ENCODE data around the gene HYLS1. TPM values are rescaled to one million over a fixed set of nuclear protein-coding genes. Genes with fewer than 3 reads are reported as not detected.

HYLS1 gene
- total and polyA plus RNA-seq, 9 donors, result 2.2 to 8.8 (median 4.5) TPM

DNA sequence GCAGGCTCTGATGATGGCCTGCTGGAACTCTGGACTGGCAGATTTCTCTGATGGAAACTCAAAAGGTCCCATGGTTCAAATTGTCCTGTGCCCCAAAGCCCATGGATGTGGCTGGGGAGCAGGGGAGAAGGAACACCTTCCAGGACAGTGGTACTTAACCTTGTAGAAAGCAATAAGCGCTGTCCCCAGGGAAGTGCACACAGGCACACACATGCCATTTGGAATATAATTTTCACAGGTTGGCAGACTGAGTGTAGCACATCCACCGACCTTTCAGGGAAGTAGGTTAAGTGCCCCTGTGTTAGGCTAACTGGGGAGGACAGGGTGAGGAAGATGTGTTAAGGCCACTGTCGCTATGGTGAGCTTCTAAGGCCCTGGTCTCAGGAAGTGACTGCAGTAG lies 34.7 kb downstream of the HYLS1 start:
- Histone ChIP-seq H3K36me3 (no peaks in the 10 kb centered on the region), H3K27me3 (no peaks in the 10 kb centered on the region), H3K4me3 (no peak overlapping the region), H3K4me1 (ENCODE audit: insufficient read depth) (no peaks in the 10 kb centered on the region), H3K9me3 (no peaks in the 10 kb centered on the region), H3K27ac (no peak overlapping the region)
- 88 to 96% (median 89%) methylated on average over 3 of the region's 3 CpGs for WGBS, 3 donors
- intact Hi-C loops (cut with DNase I), result loop anchor here in 1 of 4 donors (2.0 kb wide), 1 partner anchor 273 kb away; no protein-coding TSS in a partner anchor
- DNase-seq, result no peak
- TF ChIP-seq POLR2A (IDR thresholded peaks at IDR 0.05), result no peak
- TF ChIP-seq, protein P1, sequence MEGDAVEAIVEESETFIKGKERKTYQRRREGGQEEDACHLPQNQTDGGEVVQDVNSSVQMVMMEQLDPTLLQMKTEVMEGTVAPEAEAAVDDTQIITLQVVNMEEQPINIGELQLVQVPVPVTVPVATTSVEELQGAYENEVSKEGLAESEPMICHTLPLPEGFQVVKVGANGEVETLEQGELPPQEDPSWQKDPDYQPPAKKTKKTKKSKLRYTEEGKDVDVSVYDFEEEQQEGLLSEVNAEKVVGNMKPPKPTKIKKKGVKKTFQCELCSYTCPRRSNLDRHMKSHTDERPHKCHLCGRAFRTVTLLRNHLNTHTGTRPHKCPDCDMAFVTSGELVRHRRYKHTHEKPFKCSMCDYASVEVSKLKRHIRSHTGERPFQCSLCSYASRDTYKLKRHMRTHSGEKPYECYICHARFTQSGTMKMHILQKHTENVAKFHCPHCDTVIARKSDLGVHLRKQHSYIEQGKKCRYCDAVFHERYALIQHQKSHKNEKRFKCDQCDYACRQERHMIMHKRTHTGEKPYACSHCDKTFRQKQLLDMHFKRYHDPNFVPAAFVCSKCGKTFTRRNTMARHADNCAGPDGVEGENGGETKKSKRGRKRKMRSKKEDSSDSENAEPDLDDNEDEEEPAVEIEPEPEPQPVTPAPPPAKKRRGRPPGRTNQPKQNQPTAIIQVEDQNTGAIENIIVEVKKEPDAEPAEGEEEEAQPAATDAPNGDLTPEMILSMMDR (IDR thresholded peaks at IDR 0.05), result no peak
- TF ChIP-seq EP300 (IDR thresholded peaks at IDR 0.05), result no peak

DNA sequence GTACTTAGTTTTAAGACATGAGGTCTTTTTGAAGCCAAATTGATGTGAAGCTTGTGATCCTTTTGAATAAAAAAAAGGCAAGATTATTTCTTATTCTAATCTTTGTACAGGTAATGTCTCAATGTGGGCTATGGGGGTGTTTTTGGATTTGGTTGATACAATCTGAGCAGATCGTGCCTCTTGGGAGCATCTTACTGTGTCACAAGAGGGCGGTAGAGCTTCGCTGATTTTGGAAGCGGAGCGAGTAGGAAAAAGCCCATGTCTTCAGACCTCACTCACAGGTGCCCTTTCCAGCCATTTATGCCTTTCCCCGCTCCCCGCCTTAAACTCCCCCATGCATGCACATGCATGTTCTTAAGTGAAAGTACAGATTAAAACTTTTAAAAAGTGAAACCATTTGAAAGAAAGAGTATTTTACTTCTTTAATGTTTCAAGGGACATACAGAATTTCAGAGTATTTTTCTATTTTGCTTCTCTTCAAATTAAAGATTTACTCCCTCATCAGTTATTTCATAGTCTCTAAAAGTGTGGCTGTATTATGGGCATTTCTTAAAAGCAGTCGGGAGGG lies 35.6 kb downstream of the HYLS1 start:
- Histone ChIP-seq H3K4me1 (ENCODE audit: insufficient read depth) (no peaks in the 10 kb centered on the region), H3K9me3 (no peaks in the 10 kb centered on the region), H3K27ac (no peak overlapping the region), H3K36me3 (no peaks in the 10 kb centered on the region), H3K27me3 (no peaks in the 10 kb centered on the region), H3K4me3 (no peak overlapping the region)
- WGBS, 3 donors, result 3 to 4% (median 3%) methylated on average over 8 of the region's 8 CpGs
- intact Hi-C loops (cut with DNase I), result loop anchor here in 1 of 4 donors (2.0 kb wide), 1 partner anchor 272 kb away; no protein-coding TSS in a partner anchor
- peak; percentile 65 to 82 (median 74) for DNase-seq
- TF ChIP-seq, protein P1 (IDR thresholded peaks at IDR 0.05), result peak; percentile 66 to 79 (median 73)
- no peak for TF ChIP-seq POLR2A (IDR thresholded peaks at IDR 0.05)

DNA sequence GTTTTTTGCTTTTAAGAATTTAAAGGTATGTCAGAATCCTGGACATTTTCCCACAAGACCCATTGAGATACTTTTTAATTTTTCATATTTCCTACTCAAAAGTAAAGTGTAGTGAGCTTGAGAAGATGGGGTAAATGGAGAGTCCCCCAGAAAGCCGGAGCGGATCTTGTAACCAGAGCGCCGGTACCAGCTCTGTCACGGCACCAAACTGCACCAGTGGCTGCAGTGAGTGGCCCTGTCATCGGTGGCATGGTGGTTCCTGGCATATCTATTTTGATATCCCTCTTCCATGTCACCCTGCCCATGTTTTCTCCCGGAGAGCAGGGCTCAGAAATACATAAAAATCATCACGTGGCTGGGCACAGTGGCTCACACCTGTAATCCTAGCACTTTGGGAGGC lies 36.2 kb downstream of the HYLS1 start:
- H3K4me1 ChIP-seq (ENCODE audit: insufficient read depth), result no peaks in the 10 kb centered on the region
- WGBS, 3 donors, result 89 to 94% (median 92%) methylated on average over 8 of the region's 8 CpGs
- H3K27ac ChIP-seq, result no peak overlapping the region
- TF ChIP-seq, protein P1 (IDR thresholded peaks at IDR 0.05), result no peak
- no peak for TF ChIP-seq EP300 (IDR thresholded peaks at IDR 0.05)
- TF ChIP-seq POLR2A (IDR thresholded peaks at IDR 0.05), result no peak
- H3K4me3 ChIP-seq, result no peak overlapping the region
- intact Hi-C loops (cut with DNase I), result loop anchor here in 3 of 4 donors (2.0 kb wide), 3 partner anchors 267 to 271 kb away; no protein-coding TSS in a partner anchor
- H3K36me3 ChIP-seq, result no peaks in the 10 kb centered on the region
- H3K27me3 ChIP-seq, result no peaks in the 10 kb centered on the region
- no peaks in the 10 kb centered on the region for H3K9me3 ChIP-seq
- no peak for DNase-seq

DNA sequence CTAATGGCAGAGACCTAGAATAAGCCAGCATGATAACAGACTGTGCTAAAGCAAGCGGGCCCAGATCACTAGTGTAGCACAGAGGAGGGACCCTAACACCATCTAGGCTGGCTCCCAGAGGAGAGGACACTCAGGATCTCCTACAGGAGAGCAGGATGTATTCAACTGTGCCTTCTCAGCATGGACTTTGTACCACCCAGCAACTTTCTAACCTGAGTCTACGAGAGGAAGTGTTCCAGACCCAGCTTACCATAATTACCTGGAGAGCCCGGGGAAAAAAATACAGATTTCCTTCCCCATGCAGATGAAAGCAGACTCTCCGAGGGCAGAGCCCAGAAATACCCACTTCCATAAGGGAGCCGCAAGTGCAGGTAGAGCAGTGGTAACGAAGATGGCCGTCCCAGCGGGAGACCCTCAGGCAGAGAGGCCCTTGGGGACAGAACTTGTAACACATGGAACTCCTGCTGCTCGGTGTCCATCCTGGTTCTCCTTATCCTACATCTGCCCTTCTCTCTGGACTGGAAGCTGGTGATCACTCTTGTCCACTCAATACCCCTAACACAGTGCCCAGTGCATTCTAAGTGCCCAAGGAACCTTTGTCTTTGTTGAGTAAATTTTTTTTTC lies 37.0 kb downstream of the HYLS1 start:
- no peaks in the 10 kb centered on the region for H3K27me3 ChIP-seq
- H3K27ac ChIP-seq, result no peak overlapping the region
- H3K36me3 ChIP-seq, result no peaks in the 10 kb centered on the region
- no peak overlapping the region for H3K4me3 ChIP-seq
- WGBS, 3 donors, result 90 to 96% (median 95%) methylated on average over 9 of the region's 9 CpGs
- no peaks in the 10 kb centered on the region for H3K4me1 ChIP-seq (ENCODE audit: insufficient read depth)
- DNase-seq, result no peak
- TF ChIP-seq, protein P1 (IDR thresholded peaks at IDR 0.05), result no peak
- TF ChIP-seq POLR2A (IDR thresholded peaks at IDR 0.05) (no peak), EP300 (IDR thresholded peaks at IDR 0.05) (no peak)
- H3K9me3 ChIP-seq, result no peaks in the 10 kb centered on the region
- intact Hi-C loops (cut with DNase I), result loop anchor here in 3 of 4 donors (2.0 to 5.0 kb wide), 3 partner anchors 266 to 268 kb away; no protein-coding TSS in a partner anchor
